Right lobe of liver (tissue), 6 donors: ENCODE results near the gene NOS1. TPM values are rescaled to one million over a fixed set of nuclear protein-coding genes. Genes with fewer than 3 reads are reported as not detected.
A peak's percentile ranks its signal among the peaks of the same experiment; 100 is the strongest.
"Not testable (repeated sequence)": the region's sequence is repeated elsewhere in the genome, so short reads cannot be mapped to it uniquely, and the experiment has no call there.

ENCODE experiments used
- ATAC-seq, 4 donors: fragments of 200-7000 bp; cut with Tn5 transposase; one replicate each; pipeline ENCODE4 v1.9.1; 2020; ENCODE audit warnings: mild to moderate bottlenecking in 4 of 4, moderate library complexity in 4 of 4
- DNase-seq, 3 donors: peaks; one replicate each; pipeline ENCODE4 v3.0.0-alpha.2; 2020
- H3K27ac ChIP-seq, 3 donors: fragments of 200-600 bp; one replicate each; pipeline ENCODE4 v1.8.0; 2022
- H3K27me3 ChIP-seq, 2 donors: fragments of 200-600 bp; one replicate each; pipeline ENCODE4 v1.8.0; 2022
- H3K36me3 ChIP-seq, 4 donors: fragments of 200-600 bp; sonication (generic) in 1 of 4; one replicate each; pipeline versions ENCODE4 v1.5.1 to v1.8.0; 2017 to 2022; ENCODE audit warnings: control low read depth in 1 of 4
- H3K4me1 ChIP-seq, 4 donors: fragments of 200-600 bp; sonication (generic) in 1 of 4; one replicate each; pipeline versions ENCODE4 v1.5.1 to v1.8.0; 2017 to 2022; ENCODE audit warnings: control low read depth in 1 of 4
- H3K4me3 ChIP-seq, 3 donors: fragments of 200-600 bp; one replicate each; pipeline ENCODE4 v1.8.0; 2022
- H3K9me3 ChIP-seq, 4 donors: fragments of 200-600 bp; sonication (generic) in 1 of 4; one replicate each; pipeline versions ENCODE4 v1.5.1 to v1.8.0; 2017 to 2022; ENCODE audit warnings: control low read depth in 1 of 4
- CTCF ChIP-seq, 4 donors: fragments of 200-600 bp in 3 of 4; fragments of 450-650 bp in 1 of 4; IDR thresholded peaks; one replicate each; pipeline versions ENCODE4 v1.5.1 to v1.8.0; 2016 to 2022; ENCODE audit warnings: antibody characterized with exemption in 4 of 4, mild to moderate bottlenecking in 2 of 4
- POLR2A ChIP-seq: fragments of 450-650 bp; IDR thresholded peaks from one replicate; pipeline ENCODE4 v1.6.1; 2017; ENCODE audit warnings: antibody characterized with exemption, mild to moderate bottlenecking
- WGBS: methylation state at CpG from one replicate; pipeline ENCODE4 v1.1.6; 2018; ENCODE audit warnings: low coverage, low lambda C conversion rate; ENCODE audit not compliant: insufficient coverage; ENCODE audit errors: missing lambda C conversion rate; 5-methylcytosine and 5-hydroxymethylcytosine counted together
- intact Hi-C, 2 donors: fragments of 100-400 bp; cut with DNase I; formaldehyde crosslinking; loops; one replicate each; pipeline versions ENCODE4 v1.11.2 to v1.14.1; 2022
- total RNA-seq, 6 experiments: library from RNA; depleted of rRNA in 2 of 6; stranded (reverse); fragments of >200 nt in 2 of 6; fragmentation: NEBNext Ultra II Directional in 3 of 6; extraction: Animal tissue kit (Norgen Biotek cat#: 25700) in 3 of 6; gene quantifications; one replicate each; pipeline versions ENCODE4 v1.1.0 to v1.2.4, GENCODE V29; 2016 to 2023
- donor health status: DM: no; HTN: yes; CAD: no.
- donor health status: DM: no; HTN: no; CAD: no.
- donor health status: DM: no; HTN: no; CAD: no.
- donor health status: DM: no; HTN: yes; CAD: no.
- donor health status: DM: no; HTN: yes; CAD: no.

The NOS1 gene
- total RNA-seq, 6 experiments from 2014 or later, result under 0.01 to 0.12 (median 0.05) TPM

DNA sequence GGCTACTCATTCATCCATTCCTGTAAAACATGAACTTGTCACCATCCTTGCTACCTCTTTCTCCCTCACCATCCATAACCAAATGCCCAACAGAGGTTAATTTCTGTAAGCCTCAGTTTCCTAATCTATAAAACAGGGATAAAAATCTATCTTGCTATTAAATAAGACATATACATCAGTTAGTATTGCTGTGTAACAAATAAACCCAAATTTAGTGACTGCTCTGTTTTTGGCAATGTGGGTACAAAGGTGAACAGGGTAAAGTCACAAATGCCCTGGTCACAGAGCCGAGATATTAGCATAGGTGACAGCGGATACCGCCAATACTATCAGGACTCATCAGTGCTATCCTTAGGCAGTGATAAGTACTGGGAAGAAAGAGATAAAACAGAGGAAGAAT, 167.5 kb downstream of the NOS1 start:
- WGBS, result 67% methylated on average over 3 of the region's 3 CpGs
- no peak for ATAC-seq
- Histone ChIP-seq H3K27ac (no peak overlapping the region), H3K36me3 (no peaks in the 10 kb centered on the region), H3K4me3 (no peak overlapping the region), H3K4me1 (peaks cover 0 to 8% (median 2%) of the 10 kb centered on the region in 4 donors), H3K9me3 (peaks cover 0 to 3% (median 0%) of the 10 kb centered on the region in 4 donors), H3K27me3 (no peaks in the 10 kb centered on the region)
- TF ChIP-seq POLR2A, result no peak
- TF ChIP-seq CTCF (IDR thresholded peaks at IDR 0.05), result no peak
- intact Hi-C loops, result no loop called here
- no peak for DNase-seq

- H3K9me3 ChIP-seq, ATAC-seq, H3K4me3 ChIP-seq, H3K27me3 ChIP-seq, H3K36me3 ChIP-seq, H3K27ac ChIP-seq, intact Hi-C loops: not testable (repeated sequence)
- peak in 1 of 3 donors; percentile 36 for DNase-seq
- peaks cover 0 to 18% (median 9%) of the 10 kb centered on the region in 4 donors for H3K4me1 ChIP-seq
- WGBS, result 82% methylated on average over 2 of the region's 9 CpGs
These were observed 168.8 kb downstream of the NOS1 start for GRCh38 chr12:117192581-117192980.

DNA sequence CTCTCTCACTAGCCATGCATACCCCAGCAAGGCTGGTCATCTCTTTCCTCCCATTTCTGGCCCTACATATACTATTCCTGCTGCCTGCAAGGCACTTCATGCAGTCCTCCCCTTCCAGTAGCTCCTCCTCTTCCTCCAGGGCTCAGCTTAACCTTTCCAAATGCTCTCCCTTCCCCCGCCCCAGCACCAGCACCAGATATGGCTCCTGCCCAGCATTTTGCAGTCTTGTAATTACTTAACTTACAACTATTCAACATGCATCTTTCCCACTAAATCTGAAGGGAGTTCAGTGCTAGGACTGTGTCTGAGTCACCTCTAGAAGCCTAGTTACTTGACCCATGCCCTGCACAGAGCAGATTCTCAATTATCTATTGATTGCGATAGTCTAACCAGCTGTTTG, 169.4 kb downstream of the NOS1 start:
- Histone ChIP-seq H3K36me3 (no peaks in the 10 kb centered on the region), H3K9me3 (peaks cover 0 to 3% (median 0%) of the 10 kb centered on the region in 4 donors), H3K4me3 (no peak overlapping the region), H3K27ac (no peak overlapping the region), H3K27me3 (no peaks in the 10 kb centered on the region), H3K4me1 (peaks cover 0 to 23% (median 11%) of the 10 kb centered on the region in 4 donors)
- TF ChIP-seq POLR2A (no peak), CTCF (IDR thresholded peaks at IDR 0.05) (no peak)
- intact Hi-C loops, result no loop called here
- 63% methylated on average over 2 of the region's 2 CpGs for WGBS
- ATAC-seq (no peak), DNase-seq (peak in 1 of 3 donors; percentile 44)

DNA sequence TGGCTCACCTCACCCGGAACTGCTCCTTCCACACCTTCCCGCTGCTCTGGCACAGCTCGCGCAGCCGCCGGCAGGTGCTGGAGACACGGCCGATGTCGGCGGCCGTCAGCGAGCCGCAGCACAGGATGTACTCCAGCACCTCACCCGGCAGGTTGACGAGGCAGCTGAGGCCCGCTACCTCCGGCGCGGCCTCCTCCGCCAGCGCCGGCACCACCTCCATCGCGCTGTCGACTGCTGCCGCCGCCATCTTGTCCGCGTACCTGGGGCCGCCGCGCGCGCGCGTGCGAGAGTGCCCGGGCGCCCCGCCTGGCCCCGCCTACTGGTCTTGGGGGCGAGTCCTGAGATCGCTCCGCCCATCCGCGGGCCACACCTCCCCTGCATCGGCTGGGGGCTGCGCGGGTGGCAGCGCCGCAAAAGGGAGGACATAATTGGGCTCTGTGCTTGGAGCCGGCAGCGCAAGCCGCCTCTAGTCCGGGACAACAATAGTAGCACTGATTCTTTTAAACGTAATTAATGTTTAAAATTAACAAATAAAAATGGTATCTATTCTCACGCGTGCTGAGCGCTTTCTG, 171.1 kb downstream of the NOS1 start, which contains the start of gene FBXO21:
FBXO21 (minus strand) TSS at position 261 of the 572 bp plus-strand sequence; CDS start at position 247, 14 bp downstream.
- 11% methylated on average over 12 of the region's 59 CpGs for whole genome bisulfite sequencing
- ATAC-seq (peak; percentile 88 to 98 (median 95)), DNase-seq (peak; percentile 93 to 94 (median 94))
- TF ChIP-seq CTCF (IDR thresholded peaks at IDR 0.05) (no peak), POLR2A (peak; percentile 88)
- peak within 1 kb of the TSS; percentile 74 to 91 (median 84) for H3K4me3 ChIP-seq
- H3K27me3 ChIP-seq, result no peaks in the 10 kb centered on the region
- H3K4me1 ChIP-seq, result peaks cover 0 to 30% (median 11%) of the 10 kb centered on the region in 4 donors
- H3K36me3 ChIP-seq, result peaks cover 0 to 12% (median 8%) of the 10 kb centered on the region in 4 donors
- peaks cover 0 to 3% (median 0%) of the 10 kb centered on the region in 4 donors for H3K9me3 ChIP-seq
- intact Hi-C loops, result no loop called here
- peak within 1 kb of the TSS; percentile 76 to 86 (median 86) for H3K27ac ChIP-seq

DNA sequence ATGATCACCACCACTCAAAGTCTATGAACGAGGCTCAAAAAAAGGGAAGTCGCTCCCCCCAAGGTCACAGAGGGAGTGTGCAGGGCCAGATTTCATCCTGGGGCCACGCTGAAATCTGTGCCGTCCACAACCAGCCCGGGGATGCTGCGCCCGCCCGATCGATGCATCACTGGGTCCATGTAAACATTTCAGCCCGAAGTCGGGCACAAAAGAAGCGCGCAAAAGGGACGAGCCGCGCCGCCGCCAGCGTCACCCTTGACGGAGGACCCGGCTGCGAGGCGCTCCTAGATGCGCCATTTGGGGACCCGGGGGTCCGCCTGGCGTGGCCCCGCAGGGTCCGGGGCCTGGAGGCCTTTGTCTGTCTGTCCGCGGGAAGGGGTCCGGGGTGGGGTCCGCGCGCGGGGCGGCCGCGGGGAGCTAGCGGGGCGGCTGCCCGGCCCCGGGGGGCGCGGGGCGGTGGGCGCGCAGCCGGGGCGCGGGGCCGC, 171.7 kb downstream of the NOS1 start:
- Histone ChIP-seq H3K9me3 (peaks cover 0 to 3% (median 0%) of the 10 kb centered on the region in 4 donors), H3K4me3 (peak overlapping the region; percentile 74 to 91 (median 84)), H3K27ac (peak overlapping the region; percentile 76 to 86 (median 86)), H3K36me3 (peaks cover 0 to 17% (median 10%) of the 10 kb centered on the region in 4 donors), H3K27me3 (no peaks in the 10 kb centered on the region), H3K4me1 (peaks cover 0 to 30% (median 11%) of the 10 kb centered on the region in 4 donors)
- ATAC-seq (peak; percentile 36 to 76 (median 55)), DNase-seq (peak; percentile 58 to 77 (median 72))
- 0% methylated on average over 1 of the region's 52 CpGs for WGBS
- TF ChIP-seq POLR2A (no peak), CTCF (IDR thresholded peaks at IDR 0.05) (no peak)
- intact Hi-C loops, result no loop called here
